GM18873 (cell line): ENCODE data around the gene ACADVL.

Experiments
- ATAC-seq: cut with Tn5 transposase; IDR thresholded peaks from one replicate; pipeline ENCODE4 v1.9.1; 2021; ENCODE audit warnings: mild to moderate bottlenecking, moderate library complexity, moderate number of reproducible peaks; ENCODE audit not compliant: unreplicated experiment, low FRiP score

ACADVL gene

DNA sequence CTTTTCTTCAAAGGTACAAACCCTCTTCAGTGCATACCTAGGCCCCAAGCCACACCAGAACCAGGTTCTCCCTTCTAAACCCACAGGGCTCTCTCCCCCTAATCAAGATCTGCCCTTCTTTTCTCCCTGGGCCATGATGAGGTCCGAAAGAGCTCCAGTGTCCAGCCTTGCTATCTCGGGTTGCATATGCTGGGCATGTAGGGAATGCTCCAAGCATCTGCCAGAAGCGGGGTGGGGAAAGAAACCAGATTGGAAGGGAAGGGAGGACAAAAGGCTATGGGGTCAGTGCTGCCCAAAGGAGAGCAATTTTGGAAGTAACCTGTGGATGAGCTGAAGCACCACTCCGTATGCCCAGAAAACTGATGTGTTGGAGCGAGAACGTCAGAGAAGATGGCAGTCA is 29.5 kb downstream of the ACADVL start:
- no peak for ATAC-seq

DNA sequence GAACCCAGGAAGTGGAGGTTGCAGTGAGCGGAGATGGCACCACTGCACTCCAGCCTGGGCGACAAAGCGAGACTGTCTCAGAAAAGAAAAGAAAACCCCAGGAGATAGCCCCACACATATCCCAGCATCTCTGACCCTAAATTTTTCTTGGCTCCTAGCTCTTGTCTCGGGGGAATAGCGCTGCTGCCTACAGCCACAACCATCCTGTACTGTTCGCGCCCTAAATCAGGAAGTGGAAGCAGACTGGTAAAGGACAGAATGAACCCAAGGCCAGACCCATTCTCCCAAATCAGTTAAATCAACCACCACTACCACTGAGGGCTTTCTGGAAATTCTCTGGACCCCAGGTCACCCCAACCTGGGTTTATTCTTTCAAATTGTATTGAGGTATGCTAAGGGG is 30.1 kb downstream of the ACADVL start:
- ATAC-seq: no peak

DNA sequence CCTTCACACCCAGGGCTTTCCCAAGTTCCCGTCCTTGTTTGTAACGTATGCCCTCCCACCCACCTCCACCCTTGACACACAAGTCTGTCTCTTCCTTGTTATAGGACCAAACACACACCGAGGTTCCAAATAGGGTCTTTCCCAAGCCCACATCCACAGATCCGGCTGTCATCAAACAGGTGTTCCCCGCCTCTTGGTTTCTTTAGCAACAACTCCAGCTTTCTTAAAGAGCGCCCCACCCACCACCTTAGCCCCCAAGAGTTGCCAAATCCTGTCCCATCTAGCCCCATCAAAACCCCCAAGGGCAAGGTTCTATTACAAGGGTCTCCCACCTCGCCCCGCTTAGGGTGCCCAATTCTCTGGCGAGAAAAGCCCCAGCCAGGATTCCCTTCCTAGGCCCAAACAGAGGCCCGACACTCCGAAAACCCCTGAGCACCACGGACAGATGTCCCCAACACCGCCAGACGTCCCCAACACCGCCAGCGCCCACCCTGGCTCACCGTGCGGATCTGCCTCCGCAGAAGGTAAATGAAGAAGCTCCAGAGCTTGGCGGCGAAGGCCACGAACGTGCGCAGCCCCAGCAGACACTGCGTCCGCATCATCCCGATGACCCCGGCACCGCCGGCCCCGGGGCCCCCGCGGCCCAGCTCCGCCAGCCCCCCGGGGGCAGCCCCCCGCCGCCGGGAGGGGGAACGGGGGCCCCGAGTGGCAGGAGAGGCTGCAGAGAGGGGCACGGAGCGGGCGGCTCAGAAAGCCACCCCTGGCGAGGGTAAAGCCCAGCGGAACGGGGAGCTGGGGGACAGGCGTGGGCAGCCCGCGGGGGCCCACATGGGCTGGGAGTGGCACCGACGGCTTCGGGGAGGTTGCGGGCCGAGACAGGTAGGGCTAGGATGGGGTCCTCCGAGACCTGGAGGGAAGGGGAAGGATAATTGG is 31.2 kb downstream of the ACADVL start:
- no peak for ATAC-seq

DNA sequence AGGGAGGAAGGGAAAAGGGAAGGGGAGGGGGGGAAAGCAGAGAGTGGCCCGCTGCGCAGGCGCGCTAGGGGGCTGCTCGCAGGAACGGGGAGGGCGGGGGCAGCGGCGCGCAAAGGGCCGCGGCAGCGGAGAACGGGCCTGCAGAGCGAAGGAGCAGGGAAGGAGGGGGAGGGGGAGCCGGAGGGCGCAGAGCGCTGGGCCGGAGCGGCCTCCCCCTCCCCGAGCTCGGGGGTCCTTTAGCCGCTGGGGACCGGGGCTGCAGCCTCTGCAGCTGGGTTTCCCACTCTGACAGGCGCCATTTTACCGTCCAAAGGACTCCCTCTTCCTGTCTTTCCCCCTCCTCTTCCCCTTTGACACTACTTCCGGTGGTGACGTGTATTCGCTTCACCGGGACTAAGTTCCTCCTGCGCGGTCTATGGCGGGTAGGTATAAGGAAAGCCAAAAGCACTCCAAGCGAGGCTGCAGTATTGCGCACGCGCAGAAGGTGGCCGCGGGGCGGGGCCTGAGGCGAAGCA is 32.0 kb downstream of the ACADVL start, which contains the start of gene CTDNEP1:
TSS of gene CTDNEP1 (minus strand) at position 74 of the 515 bp plus-strand sequence. CDS start 438 bp downstream, outside the sequence.
- ATAC-seq: peak; percentile 84

DNA sequence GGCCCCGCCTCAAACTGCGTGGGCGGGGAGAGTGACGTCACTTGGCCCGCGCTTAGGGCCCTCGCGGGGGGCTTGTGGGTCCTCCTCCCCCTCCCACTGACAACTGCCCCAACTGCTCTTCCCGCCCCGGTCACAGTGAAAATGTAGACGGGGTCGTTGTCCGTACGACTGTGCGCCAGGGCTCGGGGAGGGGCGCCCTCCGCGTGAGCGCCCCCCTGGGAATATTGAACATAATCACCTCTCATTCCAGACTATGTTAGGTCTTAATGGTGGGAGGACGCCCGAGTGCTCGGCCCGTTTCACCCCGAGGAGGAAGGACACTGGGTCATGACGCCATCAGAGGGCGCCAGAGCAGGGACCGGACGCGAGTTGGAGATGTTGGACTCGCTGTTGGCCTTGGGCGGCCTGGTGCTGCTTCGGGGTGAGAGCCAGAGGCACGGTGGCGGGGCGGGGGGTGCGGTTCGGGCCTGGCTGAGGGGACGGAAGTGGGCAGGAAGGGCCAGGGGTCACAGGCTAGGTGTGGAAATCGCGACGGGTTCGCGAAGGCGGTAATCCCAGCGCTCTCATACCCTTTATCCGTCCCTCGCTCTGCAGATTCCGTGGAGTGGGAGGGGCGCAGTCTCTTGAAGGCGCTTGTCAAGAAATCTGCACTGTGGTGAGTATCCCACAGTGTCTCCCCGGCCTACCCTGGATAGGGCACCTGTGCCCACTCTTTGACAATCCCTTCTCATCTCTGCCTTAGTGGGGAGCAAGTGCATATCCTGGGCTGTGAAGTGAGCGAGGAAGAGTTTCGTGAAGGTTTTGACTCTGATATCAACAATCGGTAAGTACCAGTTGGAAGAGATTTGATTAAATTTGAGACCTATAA is 32.7 kb downstream of the ACADVL start, which contains the start of gene ELP5:
TSS of gene ELP5 (plus strand) at position 40 of the 868 bp plus-strand sequence. CDS start at position 376, 336 bp downstream.
- ATAC-seq: peak; percentile 36

DNA sequence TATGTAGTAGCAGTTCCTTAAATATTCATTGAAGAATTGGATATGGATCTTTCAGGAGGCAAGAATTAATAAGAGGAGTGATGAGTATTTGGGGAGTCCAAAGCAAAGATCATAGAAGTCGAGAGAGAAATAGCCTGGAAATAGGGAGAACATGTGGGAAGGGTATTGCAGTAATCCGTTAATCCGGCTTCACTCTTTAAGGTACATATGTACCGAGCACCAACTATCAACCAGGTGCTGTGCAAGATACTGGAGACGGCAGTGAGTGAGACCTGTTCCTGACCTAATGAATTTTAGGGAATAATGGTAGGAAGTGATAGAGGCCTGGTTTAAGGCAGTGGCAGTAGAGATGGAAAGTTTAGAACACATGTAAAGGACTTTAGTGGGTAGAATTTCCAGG is 33.3 kb downstream of the ACADVL start:
- ATAC-seq: no peak

DNA sequence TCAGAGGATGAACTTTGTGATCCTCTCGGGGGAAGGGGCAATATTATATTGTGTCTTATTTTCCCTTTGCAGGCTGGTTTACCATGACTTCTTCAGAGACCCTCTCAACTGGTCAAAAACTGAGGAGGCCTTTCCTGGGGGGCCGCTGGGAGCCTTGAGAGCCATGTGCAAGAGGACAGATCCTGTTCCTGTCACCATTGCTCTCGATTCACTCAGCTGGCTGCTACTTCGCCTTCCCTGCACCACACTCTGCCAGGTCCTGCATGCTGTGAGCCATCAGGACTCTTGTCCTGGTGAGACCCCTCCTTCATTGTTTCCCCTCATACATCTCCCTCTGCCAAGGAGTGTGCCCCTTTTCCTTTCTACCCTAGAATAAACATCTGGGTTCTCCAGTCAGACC is 34.8 kb downstream of the ACADVL start:
- no peak for ATAC-seq

DNA sequence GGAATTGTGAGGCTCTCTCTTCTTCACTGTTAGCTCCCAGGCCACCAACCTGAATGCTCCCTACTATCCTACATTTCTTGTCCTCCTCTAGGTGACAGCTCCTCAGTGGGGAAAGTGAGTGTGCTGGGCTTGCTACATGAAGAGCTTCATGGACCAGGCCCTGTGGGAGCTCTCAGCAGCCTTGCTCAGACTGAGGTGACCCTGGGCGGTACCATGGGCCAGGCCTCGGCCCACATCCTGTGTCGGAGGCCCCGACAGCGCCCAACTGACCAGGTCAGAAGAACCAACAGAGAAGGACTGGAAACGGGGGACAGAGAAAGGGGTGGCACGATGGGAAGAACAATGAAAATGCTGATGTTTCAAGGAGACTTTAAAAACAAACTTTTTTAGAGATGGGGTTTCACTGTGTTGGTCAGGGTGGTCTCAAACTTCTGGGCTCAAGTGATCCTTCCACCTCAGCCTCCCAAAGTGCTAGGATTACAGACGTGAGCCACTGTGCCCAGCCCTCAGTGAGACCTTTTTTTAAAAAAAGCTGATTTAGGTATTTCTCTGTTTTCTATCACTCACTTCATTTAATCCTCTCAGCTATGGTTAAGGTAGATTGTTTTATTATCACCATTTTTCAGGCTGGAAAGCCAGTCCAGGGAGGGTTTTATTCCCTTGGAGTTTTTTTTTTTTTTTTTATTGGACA is 37.2 kb downstream of the ACADVL start:
- no peak for ATAC-seq

DNA sequence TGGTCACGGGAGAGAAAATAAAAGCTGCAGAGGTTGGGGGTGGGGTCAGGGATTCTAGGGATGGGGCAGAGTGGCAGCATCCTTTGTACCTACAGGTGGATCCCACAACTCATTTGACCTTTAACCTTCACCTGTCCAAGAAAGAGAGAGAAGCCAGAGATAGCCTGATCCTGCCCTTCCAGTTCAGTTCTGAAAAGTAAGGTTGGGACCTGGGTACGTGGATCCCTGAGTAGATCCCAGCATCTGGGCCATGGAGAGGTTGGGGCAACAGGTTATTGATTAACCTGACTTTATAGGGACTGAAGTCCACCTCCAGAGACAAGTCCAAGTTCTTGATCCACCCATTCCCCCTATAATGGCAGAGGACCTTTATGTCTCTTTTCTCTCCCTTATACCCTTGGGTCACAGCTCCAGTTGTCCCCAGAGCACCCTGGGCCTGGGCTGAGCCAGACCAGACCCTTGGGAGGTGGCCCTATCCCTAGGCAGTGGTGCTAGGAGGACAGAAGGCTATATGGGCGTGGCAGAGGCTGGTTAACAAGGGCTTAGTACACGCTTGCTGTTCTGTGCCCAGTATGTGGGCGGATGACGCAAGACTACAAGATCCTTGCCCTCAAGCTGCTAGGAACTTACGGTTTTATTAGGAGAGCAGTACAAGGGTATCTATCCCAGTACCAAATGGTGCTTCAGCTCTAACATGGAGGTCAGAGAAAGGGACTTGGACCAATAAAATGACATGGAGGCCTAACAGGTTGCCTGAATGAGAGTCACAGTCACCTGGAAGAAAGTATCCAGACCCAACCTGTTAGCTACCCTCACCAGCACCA is 39.2 kb downstream of the ACADVL start:
- ATAC-seq: no peak

DNA sequence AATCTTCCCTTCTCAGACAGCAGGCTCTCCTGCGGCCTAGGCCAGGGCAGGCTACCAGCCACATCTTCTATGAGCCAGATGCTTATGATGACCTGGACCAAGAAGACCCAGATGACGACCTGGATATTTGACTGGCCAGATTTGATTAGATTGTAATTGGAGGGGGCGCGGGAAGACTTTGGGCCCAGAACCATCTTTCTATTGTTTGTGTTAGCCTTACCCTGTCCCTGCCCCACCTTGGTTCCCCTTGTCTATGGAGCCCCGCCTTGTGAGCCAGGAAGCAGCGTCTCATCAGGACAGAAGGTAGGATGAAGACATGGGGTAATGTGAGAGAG is 39.8 kb downstream of the ACADVL start:
- ATAC-seq: no peak

DNA sequence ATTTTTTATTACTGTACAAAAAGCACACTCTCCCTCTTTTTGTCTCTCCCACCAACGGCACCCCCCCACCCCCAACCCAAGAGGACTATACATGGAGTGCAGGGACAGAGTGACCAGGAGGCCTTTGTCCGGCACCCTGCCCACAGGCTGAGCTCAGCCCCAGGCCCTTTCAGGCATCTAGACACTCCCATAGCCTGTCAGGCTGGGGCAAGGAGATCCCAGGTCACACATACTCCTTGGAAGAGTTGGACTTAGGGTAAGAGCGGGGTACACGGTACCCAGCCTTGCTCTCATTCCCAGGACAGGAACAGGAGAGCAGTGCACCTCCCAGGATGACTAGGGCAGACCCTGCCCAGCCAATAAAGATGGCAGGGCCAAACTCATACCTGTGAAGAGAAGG is 40.4 kb downstream of the ACADVL start:
- no peak for ATAC-seq

DNA sequence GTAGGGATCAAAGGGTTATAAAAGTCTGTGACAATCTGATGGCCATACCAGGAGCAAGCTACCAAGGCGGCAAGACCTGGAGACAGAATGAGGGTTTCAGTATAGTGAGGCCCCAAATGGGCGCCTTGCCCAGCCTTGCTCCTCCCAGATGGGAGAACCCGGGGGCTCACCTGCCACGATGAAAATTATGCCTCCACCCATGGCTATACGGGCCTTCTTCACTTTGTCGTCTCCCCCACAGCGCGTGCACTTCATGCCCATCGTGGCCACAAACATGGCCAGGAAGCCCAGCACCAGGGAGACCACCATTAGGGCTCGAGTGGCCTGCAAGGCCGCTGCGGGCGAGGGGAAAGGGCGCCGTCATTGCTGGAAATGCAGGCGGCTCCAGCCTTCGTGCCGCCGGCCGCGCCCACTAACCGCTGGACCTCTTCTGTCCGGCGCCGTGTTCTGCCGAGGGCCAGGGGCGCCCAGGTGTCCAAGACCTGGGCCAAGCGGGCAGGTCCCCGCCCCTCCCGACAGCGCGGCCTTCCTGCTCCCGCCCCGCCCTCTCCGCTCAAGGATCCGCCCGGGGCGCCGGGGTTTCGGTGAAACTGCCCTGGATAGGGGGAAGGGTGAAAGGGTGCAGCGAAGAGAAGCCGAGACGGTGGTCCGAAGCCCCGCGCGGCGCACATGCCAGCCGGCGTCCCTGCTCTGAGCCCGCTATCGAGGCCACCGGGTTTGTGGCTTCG is 41.1 kb downstream of the ACADVL start:
- ATAC-seq: no peak

DNA sequence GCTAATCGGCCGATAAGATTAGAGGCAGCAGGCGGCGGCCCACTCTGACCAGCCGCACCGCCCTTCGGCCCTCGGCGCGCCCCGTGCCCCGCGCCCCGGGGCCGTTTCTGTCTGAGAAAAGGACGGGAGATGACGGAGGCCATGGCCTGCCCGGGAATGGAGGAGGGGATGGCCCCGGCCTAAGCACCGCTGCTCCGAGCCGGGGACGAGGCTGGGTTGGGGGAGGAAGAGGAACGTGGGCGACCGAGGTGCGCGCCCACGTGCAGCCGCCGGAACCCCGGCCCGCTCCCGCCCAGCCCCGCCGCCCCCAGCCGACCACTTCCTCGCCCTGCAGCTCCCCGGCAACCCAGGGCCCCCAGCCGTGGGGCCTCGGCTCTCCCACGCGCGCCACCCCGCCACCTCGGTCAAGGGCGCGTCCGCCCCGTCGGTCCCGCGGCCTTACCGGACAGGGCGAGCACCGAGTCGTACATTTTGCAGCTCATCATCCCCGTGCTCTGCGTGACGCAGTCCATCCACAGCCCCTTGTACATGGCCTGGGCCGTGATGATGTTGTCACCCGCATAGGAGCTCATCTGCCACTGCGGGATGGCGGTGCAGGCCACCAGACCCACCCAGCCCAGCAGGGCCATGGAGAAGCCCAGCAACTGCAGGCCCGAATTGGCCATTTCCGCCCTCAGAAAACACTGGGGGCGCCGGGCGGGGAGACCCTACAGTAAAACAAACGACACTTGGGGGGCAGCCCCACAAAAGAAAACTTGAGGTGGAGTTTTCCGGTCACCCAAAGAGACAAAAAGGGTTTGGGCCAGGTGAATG is 41.8 kb downstream of the ACADVL start:
- no peak for ATAC-seq

DNA sequence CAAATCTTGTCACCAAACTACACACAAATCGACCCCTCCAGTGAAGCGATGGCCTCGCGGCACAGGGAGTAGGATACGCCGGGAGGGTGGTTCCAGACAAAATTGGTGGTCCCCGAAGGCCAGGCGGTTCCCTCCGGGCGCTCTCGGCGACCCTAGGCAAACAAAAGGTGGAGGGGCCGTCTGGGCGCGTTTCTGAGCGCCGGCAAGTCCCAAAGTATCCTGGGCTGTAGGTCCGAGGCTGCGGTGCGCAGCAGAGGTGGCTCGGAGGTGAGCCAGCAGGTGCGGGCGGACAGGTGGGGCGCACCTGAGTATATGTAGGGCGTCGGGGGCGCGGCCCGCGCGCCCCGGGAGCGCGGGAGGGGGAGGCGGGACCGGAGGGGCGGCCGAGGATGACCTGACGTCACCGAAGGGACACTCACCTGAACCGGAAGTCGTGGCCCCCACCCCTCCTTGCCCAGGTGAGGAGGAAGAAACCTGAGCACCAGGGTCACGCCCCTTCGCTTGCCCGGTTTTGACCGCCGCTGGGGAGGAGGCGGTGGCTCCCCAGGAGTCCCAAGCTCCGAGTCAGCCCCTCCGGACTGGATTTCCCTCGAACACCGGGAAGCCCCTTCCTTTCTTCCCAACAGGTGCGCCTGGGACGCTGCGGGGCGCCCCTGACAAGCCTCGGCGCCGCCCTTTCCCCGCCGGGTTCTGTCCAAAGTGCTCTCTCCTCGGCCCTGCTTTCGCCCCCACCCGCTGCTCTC is 42.6 kb downstream of the ACADVL start, which contains the start of gene CLDN7:
TSS of gene CLDN7 (minus strand) at position 287 of the 743 bp plus-strand sequence. CDS start 435 bp downstream, outside the sequence.
- no peak for ATAC-seq

DNA sequence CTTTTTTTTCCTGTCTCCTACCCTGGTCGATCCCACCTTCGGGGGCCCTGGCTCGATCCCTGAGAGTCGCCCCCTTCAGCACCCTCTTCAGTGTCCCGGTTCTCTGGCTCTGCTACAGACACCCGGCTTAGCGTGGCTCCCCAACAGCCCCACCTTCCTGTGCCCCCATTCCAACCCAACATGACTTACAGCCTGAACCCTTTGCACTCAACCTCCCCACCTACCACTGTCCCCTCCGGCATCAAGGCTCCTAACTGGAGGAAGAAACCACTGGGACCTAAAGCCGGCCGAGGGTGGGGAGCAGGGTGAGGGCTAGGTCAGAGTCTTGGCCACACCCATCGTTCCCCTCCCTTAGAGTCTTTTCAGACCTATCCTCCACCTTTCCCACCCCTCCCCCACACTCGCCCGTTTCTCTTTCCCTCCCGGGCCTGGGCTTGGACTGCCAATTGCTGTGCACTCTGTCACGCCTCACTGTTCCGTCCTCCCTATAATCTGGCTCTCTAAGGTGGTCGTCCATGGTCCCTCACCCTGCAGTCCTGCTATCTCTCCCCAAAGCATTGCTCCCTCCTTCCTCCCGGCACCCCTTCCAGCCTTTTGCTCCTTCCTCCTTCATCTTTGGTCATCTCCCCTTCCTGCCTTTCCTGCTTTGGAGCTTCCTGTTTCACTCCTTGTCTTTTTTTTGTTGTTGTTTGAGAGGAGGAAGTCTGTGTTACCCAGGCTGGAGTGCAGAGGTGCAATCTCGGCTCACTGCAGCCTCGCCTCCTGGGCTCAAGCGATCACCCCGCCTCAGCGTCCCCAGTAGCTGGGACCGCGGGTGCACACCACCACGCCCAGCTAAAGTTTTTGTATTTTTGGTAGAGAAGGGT is 43.4 kb downstream of the ACADVL start:
- no peak for ATAC-seq

DNA sequence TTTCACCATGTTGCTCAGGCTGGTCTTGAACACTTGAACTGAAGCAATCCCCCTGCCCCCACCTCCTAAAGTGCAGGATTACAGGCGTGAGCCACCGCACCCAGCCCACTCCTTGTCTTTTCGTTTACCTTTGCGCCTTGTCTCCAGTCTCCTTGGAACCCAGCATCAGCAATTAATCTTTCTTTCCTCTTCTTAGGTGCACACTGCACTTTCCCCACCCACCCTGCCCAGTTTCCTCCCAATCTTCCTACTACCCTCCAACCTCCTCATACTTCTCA is 44.0 kb downstream of the ACADVL start:
- ATAC-seq: no peak

DNA sequence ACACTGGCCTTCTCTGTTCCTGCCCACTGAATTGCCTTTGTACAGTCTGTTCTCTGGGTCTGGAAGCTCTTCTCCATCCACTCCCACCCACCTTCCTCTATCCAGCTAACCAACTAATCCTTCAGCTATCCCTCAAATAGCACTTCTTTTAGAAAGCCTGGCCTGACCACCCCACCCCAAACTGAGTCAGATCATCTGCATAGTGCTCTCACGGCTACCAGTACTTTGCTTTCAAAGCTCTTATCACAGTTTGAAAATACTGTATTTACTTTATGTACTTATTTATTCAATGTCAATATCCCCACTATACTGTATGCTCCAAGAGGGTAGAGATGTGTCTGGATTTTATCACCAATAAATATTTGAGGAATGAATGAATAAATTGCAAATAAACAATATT is 47.0 kb downstream of the ACADVL start:
- ATAC-seq: no peak
